ENCODE measurements around the gene CDY2A.
"Not testable (repeated sequence)": the region's sequence is repeated elsewhere in the genome, so short reads cannot be mapped to it uniquely, and the experiment has no call there.

CDY2A gene, protein sequence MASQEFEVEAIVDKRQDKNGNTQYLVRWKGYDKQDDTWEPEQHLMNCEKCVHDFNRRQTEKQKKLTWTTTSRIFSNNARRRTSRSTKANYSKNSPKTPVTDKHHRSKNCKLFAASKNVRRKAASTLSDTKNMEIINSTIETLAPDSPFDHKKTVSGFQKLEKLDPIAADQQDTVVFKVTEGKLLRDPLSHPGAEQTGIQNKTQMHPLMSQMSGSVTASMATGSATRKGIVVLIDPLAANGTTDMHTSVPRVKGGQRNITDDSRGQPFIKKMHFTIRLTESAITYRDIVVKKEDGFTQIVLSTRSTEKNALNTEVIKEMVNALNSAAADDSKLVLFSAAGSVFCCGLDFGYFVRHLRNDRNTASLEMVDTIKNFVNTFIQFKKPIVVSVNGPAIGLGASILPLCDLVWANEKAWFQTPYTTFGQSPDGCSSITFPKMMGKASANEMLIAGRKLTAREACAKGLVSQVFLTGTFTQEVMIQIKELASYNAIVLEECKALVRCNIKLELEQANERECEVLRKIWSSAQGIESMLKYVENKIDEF

DNA sequence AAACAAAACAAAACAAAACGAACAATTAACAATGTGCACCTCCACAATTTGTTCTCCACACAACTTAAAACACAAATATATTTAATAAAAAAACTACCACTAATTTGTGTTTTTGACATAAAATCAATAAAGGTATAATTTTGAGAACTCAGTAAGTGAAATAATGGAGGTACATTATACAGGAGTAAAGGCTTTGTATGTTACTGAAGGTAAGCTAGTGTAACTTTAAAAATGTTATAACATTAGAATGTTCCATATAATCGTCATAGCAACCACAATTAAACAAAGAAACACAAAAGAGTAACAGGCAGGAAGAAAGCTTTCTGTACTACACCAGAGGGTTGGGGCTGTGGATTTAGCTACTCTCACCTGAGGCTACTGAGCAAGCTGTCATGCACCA is at the start of gene CDY2A:
Gene CDY2A (plus strand): TSS at position 301 of the 400 bp plus-strand sequence. CDS start 328 bp downstream, outside the sequence.
- DNase-seq (ENCODE audit: low read depth) = not testable (repeated sequence)

DNA sequence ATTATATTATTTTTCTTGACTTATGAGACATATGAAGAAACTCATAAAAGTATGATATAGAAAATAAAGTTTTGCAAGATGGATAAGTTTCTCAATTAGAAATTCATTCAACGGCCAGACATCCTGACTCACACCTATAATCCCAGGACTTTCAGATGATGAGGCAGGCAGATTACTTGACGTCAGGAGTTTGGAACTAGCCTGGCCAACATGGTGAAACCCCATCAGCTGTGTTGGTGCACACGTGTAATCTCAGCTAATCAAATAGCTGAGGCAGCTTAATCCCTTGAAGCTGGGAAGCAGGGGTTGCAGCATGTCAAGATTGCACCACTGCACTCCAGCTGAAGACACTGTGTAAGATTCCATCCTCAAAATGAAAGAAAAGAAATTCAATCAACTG is 28.0 kb upstream of the CDY2A start:
- DNase-seq (ENCODE audit: low read depth) = not testable (repeated sequence)

DNA sequence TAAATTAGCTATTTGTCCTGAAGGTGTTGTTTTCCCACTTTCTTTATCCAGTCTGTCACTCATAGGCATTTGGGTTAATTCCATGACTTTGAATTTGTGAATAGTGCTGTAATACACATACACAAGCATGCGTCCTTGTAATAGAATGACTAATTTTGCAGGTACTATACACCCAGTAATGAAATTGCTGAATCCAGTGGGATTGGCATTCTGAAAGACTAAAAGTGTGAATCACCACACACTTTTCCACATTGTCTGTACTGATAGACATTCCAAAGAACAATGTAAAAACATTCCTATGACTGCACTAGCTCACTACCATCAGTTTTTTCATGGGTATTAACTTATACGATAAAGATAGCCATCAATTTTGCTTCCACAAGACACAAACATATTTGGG is 27.3 kb upstream of the CDY2A start:
- DNase-seq (ENCODE audit: low read depth) = not testable (repeated sequence)

DNA sequence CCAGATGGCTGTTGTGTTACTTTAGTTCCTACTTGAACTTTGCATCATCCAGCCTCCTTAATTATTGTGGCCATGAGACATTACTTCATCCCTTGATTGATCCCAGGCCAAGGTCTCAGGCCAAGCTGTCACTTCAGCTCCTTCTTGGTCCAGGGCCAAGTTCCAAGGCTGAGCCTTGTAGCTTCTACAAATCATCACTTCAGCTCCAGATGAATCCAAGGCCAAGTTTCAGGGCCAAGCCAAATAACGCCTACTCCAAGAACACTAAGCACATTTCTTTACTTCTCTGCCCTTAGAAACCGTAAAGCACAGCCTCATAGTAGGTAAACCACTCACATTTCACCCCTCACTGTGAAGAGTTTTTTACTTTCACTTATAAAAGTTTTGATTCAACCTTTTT is 1.7 kb upstream of the CDY2A start:
- not testable (repeated sequence) for DNase-seq (ENCODE audit: low read depth)

DNA sequence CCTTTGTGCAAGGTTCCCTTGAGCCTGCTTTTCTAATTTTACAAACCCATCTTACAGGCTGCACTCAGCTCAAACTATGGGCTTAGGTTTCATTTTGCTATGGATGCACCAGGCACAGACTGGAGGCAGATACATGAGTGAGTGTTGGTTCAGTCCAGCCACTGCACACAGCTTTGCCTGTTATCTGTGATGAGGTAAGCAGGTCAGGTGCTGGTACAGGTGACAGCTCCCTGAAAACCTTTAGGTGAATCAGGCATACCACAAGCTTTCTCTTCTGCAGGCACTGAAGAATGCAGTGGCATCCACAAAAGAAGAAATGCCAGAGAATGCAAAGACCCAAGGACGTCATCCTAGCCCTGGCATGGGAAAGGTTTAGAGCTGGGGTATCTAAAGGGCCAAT is 3.3 kb downstream of the CDY2A start:
- DNase-seq (ENCODE audit: low read depth) = not testable (repeated sequence)

DNA sequence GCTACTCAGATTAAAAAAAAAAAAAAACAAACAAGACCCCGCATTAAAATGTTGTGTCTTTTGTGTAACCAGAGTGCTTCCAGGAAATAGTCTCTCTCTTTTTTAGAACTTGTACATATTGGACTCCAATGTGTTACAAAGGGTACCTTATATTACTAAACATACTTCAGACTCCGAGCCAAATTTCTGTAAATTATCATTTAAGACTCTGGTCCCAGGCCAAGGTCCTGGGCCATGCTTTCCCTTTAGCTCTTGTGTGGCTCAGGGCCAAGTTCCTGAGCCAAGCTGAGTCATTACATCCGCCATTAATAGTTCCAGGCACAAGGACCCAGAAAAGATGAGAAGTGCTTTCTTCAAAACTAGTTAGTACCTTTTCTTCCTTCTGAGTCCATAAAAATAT is 4.6 kb downstream of the CDY2A start:
- DNase-seq (ENCODE audit: low read depth) = not testable (repeated sequence)

DNA sequence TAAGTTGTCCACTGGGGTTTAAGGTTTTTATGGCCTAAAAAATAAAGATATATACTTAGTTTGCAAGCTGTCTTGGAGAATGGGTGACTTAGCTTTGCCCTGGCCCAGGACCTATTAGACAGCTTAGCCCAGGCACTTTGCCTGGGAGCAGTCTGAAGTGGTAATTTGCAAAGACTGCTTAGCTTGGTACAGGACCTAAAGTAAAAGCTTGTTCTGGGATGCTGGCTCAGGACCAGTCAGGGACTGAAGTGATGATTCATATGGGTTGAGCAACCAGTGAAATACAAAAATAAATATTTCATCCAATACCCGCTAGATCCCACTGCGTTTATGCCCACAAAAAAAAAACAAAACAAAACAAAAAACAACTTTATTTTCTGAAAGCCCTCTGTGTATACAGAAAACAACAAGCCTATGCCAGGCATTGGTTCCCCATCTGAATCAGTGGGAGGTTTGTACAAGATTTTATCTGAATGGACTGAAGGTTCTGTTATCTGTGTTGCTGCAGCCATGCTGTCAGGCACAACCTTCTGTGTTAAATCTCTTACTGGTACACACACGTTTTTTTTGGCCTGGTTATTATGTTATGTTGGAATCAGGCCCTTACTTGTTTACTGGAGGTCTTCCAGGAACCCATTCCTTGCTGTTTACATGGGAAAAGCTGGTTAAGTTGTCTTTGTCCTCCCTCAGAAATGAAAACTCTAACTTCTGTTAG is 8.7 kb downstream of the CDY2A start:
- DNase-seq (ENCODE audit: low read depth) = not testable (repeated sequence)

DNA sequence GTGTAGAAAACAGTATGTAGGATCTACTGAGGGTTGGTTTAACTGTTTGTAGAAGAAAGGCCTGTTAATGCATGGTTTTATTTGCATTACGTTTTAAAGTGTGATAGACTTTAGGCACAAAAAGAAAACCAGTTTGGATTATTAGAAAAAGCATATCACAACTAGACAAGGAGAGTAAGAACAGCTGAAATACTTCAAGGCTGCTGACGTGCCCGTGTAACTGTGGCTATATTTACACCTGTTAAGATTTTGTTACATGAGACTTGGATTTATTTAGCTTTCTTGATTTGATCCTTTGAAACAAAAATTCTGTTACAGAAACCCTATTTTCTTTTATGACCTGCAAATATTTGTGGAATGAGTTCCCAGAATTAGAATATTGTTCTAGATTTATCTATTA is 9.3 kb downstream of the CDY2A start:
- not testable (repeated sequence) for DNase-seq (ENCODE audit: low read depth)

DNA sequence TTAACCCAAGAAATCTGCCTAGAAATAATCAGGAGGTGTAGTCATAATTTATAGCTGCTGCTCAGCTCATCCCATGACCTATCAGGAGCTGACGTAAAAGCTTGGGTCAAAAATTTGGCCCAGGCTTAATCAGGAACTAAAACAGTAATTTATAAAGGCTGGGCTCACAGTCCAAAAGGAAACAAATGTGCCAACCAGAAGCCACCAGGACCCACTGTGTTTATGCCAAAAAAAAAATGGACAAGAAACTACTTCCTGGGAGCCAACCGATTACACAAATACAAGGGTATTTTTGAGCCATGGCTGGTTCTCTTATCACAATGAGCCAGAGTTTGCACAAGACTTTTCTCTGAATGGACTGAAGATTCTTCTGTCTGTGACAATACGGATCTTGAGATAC is 19.4 kb downstream of the CDY2A start:
- DNase-seq (ENCODE audit: low read depth) = not testable (repeated sequence)

DNA sequence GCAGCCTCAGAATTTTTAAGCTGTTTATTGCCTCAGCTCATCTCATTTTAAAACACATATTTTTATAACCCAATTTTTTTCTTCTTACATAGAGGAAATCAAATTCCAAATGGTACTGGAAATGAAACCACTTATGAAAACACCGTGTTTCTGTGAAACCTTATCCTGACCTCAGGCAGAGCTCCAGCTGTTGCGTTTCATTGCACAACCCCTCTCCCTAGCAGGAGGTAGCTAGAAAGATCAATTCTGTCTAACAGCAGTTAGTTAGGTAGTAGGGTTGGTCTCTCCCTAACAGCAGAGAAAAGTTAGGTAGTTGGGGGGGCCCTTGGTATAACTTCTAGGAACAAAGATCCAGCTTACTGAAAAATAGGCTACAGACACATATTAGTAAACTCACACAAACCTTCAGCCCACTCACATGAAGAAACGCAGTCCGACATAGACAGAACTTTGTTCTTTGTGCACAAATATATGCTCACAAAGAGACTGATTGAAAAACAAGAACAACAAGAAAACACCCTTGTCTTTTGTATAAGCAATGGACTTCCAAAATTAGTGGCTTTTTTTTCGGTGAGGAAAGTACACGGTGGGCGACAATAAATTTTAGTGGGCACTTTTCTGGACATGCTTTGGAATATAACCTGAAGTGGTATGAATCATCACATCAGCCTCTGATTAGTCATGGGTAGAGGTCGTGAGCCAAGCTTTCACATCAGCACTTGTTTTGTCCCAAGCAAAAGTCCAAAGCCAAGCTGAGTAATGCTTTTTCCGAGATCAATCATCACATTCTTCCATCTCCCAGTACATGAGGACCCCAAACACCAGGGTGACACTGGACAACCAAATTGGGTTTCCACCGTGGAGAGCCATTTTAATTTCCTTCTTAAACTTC is 22.8 kb downstream of the CDY2A start:
- not testable (repeated sequence) for DNase-seq (ENCODE audit: low read depth)

DNA sequence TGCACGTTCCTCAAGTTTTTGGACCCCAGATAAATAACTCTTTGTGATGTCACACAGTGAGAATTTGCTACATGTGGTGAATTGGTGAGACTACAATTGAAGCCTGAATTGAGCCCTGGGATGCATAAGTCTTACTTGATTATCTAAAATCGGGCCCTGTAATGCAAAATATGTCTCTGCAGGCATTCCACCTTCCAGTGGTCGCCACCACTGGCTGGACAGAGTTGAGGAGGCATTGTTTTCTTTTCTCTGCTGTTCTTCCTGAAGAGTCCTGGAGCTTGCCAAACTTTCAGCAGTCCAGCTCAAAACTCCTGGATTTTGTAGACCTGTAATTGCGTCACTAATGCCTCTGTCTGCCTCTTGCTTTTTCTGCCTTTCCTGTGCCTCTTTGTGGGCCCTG is 23.5 kb downstream of the CDY2A start:
- DNase-seq (ENCODE audit: low read depth) = not testable (repeated sequence)

DNA sequence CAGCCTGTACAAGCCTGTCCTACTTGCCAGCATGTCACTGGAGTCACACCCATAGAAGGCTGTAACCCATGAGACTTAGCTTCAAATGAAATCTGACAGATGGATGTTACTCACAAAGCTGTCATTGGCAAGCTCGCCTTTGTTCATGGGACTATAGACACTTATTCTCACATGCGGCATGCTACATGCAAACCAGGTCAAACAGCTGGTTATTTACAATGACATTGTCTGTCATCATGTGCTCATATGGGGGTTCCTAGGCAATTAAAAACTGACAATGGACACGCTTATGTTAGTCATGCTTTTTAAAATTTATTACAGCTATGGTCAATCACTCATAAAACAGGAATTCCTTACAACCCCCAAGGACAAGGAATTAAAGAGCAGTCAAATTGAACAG is 30.9 kb downstream of the CDY2A start:
- not testable (repeated sequence) for DNase-seq (ENCODE audit: low read depth)

DNA sequence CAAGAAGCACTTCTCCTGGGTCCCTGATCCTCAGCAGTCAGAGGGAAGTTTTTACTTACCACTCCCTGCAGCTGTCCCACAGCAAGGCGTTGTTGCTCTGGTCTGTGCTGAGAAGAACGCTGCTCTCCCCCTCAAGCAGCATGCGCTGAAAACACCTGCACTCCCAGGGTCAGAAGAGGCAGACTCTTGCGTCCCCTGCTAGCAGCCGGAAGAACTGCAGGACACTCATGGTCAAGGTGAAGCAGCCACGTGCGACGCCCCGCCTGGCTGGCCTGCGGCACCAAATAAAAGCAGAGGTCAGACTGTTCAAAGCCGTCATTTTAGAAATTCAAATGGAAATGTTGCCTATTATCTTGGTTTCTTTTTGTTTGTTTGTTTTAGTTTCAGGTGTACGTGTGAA is 47.9 kb downstream of the CDY2A start:
- DNase-seq (ENCODE audit: low read depth) = not testable (repeated sequence)

Data from stimulated activated CD4-positive, alpha-beta T cell treated with anti-CD3 and anti-CD28 coated beads, Interleukin-2, amount 100 ng/mL, for 4 hours (primary cell).